ENCODE results near the gene C4BPB. TPM values are rescaled to one million over a fixed set of nuclear protein-coding genes. Genes with fewer than 3 reads are reported as not detected.

The C4BPB gene
- total RNA-seq, 1 experiment from 2014 or later: 7.5 TPM

DNA sequence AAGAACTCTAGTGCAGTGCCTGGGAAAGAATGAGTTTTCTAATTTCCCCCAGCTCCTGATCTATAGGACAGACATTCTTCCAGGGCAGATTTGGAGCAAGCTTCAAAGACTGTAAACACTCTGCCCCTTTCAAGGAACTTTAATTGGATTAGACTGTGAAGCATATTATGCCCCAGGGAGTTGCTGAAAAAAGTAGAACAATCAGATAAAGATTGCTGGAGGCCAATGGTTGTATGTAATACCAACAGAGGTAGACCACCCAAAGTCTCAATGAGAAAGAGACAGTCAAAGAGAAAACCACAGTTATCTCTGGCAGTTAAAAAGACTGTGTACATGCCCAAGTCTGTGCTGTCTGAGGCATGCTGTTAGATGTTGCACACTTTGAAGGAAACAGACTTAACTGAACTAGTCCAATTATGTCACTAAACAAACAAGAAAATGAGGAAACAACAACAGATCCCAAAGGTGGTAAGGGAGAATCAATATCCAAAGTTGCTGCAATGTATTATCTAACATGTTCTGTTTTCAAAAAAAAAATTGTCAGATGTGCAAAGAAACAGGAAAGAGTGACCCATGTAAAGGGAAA lies 39.8 kb downstream of the C4BPB start:
- intact Hi-C loops (cut with micrococcal nuclease; ENCODE audit: unreplicated experiment): no loop called here
- no peak overlapping the region for H3K27ac Mint-ChIP-seq (ENCODE audit: unreplicated experiment)
- no TSS peak for BruUV-seq (replicated peaks)
- H3K4me3 Mint-ChIP-seq (ENCODE audit: low read depth, unreplicated experiment): no peak overlapping the region
- no peaks in the 10 kb centered on the region for H3K4me1 Mint-ChIP-seq (ENCODE audit: low read depth, unreplicated experiment)
- no peak for DNase-seq
- no peaks in the 10 kb centered on the region for H3K27me3 Mint-ChIP-seq (ENCODE audit: unreplicated experiment)
- TF ChIP-seq, protein P1, sequence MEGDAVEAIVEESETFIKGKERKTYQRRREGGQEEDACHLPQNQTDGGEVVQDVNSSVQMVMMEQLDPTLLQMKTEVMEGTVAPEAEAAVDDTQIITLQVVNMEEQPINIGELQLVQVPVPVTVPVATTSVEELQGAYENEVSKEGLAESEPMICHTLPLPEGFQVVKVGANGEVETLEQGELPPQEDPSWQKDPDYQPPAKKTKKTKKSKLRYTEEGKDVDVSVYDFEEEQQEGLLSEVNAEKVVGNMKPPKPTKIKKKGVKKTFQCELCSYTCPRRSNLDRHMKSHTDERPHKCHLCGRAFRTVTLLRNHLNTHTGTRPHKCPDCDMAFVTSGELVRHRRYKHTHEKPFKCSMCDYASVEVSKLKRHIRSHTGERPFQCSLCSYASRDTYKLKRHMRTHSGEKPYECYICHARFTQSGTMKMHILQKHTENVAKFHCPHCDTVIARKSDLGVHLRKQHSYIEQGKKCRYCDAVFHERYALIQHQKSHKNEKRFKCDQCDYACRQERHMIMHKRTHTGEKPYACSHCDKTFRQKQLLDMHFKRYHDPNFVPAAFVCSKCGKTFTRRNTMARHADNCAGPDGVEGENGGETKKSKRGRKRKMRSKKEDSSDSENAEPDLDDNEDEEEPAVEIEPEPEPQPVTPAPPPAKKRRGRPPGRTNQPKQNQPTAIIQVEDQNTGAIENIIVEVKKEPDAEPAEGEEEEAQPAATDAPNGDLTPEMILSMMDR (IDR thresholded peaks at IDR 0.05; ENCODE audit: unreplicated experiment): no peak
- H3K9me3 Mint-ChIP-seq (ENCODE audit: low read depth, unreplicated experiment): peaks cover 9% of the 10 kb centered on the region
- no peaks in the 10 kb centered on the region for H3K36me3 Mint-ChIP-seq (ENCODE audit: insufficient read depth, unreplicated experiment)
- CTCF ChIA-PET: no interaction called here

- no TSS peak for BruUV-seq (replicated peaks)
- H3K27me3 Mint-ChIP-seq (ENCODE audit: unreplicated experiment): no peaks in the 10 kb centered on the region
- CTCF ChIA-PET: no interaction called here
- no peak overlapping the region for H3K27ac Mint-ChIP-seq (ENCODE audit: unreplicated experiment)
- peaks cover 9% of the 10 kb centered on the region for H3K9me3 Mint-ChIP-seq (ENCODE audit: low read depth, unreplicated experiment)
- no peak for DNase-seq
- intact Hi-C loops (cut with micrococcal nuclease; ENCODE audit: unreplicated experiment): no loop called here
- H3K4me1 Mint-ChIP-seq (ENCODE audit: low read depth, unreplicated experiment): no peaks in the 10 kb centered on the region
- TF ChIP-seq, protein P1 (IDR thresholded peaks at IDR 0.05; ENCODE audit: unreplicated experiment): no peak
- H3K4me3 Mint-ChIP-seq (ENCODE audit: low read depth, unreplicated experiment): no peak overlapping the region
- no peaks in the 10 kb centered on the region for H3K36me3 Mint-ChIP-seq (ENCODE audit: insufficient read depth, unreplicated experiment)
Measured at GRCh38 chr1:207129053-207129452, 40.4 kb downstream of the C4BPB start.

- BruUV-seq (replicated peaks): no TSS peak
- H3K27me3 Mint-ChIP-seq (ENCODE audit: unreplicated experiment): no peaks in the 10 kb centered on the region
- TF ChIP-seq, protein P1 (IDR thresholded peaks at IDR 0.05; ENCODE audit: unreplicated experiment): no peak
Measured at GRCh38 chr1:207130252-207131036, 41.8 kb downstream of the C4BPB start.

DNA sequence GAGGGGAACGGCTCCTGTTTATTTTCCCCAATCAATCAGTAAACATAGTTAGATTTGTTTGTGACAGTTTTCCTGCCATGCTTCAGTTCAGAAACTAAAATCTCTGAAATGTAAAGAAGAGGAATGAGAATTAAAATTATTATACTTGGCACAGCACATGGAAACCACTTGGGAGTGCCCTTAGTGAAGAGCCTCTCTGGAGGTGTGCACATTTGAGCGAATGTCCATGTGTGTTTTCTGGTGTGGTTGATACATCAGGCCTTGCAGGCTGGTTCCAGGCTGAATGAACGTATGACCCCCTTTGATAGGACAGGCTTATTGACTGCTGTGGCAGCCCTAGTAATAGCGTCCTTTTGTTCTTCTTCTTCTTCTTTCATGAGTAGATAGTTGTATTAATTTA lies 42.5 kb downstream of the C4BPB start:
- no peak for DNase-seq
- H3K27me3 Mint-ChIP-seq (ENCODE audit: unreplicated experiment): peaks cover under 1% of the 10 kb centered on the region
- intact Hi-C loops (cut with micrococcal nuclease; ENCODE audit: unreplicated experiment): no loop called here
- CTCF ChIA-PET: no interaction called here
- BruUV-seq (replicated peaks): no TSS peak
- H3K36me3 Mint-ChIP-seq (ENCODE audit: insufficient read depth, unreplicated experiment): no peaks in the 10 kb centered on the region
- H3K4me3 Mint-ChIP-seq (ENCODE audit: low read depth, unreplicated experiment): no peak overlapping the region
- H3K27ac Mint-ChIP-seq (ENCODE audit: unreplicated experiment): no peak overlapping the region
- H3K4me1 Mint-ChIP-seq (ENCODE audit: low read depth, unreplicated experiment): no peaks in the 10 kb centered on the region
- TF ChIP-seq, protein P1 (IDR thresholded peaks at IDR 0.05; ENCODE audit: unreplicated experiment): no peak
- H3K9me3 Mint-ChIP-seq (ENCODE audit: low read depth, unreplicated experiment): peaks cover 9% of the 10 kb centered on the region

More at GRCh38 chr1:207130252-207131036, 41.8 kb downstream of the C4BPB start:
- no peaks in the 10 kb centered on the region for H3K36me3 Mint-ChIP-seq (ENCODE audit: insufficient read depth, unreplicated experiment)
- DNase-seq: no peak
- H3K4me1 Mint-ChIP-seq (ENCODE audit: low read depth, unreplicated experiment): no peaks in the 10 kb centered on the region
- CTCF ChIA-PET: no interaction called here
- H3K27ac Mint-ChIP-seq (ENCODE audit: unreplicated experiment): no peak overlapping the region
- intact Hi-C loops (cut with micrococcal nuclease; ENCODE audit: unreplicated experiment): no loop called here
- H3K4me3 Mint-ChIP-seq (ENCODE audit: low read depth, unreplicated experiment): no peak overlapping the region
- H3K9me3 Mint-ChIP-seq (ENCODE audit: low read depth, unreplicated experiment): peaks cover 9% of the 10 kb centered on the region
